GM18873 (cell line): ENCODE measurements around the gene IBA57.
A peak's percentile ranks its signal among the peaks of the same experiment; 100 is the strongest.
"Not testable (repeated sequence)": the region's sequence is repeated elsewhere in the genome, so short reads cannot be mapped to it uniquely, and the experiment has no call there.

Experiments
- ATAC-seq: cut with Tn5 transposase; IDR thresholded peaks from one replicate; pipeline ENCODE4 v1.9.1; 2021; ENCODE audit warnings: mild to moderate bottlenecking, moderate library complexity, moderate number of reproducible peaks; ENCODE audit not compliant: unreplicated experiment, low FRiP score

Gene IBA57

DNA sequence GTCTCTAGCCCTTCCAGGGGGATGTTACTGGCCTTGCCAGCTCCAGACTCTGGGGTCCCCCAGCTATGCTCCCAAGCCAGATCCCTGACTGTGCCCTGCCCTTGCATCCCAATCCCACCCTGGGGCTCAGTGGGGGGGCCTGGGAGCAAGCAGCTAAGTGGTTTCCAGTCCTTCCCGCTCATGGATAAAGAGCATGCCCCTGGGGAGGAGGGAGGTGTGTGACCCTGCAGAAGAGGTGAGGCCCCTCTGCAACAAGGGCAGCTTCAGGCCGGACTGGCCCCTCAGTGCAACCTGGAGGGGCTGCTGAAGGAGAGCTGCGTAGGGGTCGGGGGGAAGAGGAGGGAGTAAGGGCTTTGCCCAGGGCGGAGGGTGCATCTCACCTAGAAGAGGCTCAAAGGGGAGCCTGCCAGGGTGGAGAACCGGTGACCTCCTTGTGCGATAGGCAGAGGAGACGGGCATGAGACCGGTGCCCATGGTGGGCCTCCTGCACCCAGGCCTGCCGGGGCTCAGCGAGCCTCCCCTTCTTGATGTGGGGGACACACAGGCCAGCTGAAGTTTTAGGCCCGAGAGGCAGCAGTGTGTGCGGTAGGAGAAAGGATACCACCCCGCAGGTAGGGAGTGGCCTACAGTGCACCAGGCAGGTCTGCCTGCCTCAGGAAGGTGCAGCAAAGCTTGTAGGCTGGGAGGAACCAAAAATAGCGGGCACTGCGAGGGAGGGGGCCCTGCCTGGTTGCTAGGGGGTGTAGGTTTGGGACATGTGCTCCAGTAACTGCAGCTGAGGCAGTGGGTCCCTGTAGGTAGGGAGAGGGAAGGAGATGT is 45.3 kb downstream of the IBA57 start:
- no peak for ATAC-seq

DNA sequence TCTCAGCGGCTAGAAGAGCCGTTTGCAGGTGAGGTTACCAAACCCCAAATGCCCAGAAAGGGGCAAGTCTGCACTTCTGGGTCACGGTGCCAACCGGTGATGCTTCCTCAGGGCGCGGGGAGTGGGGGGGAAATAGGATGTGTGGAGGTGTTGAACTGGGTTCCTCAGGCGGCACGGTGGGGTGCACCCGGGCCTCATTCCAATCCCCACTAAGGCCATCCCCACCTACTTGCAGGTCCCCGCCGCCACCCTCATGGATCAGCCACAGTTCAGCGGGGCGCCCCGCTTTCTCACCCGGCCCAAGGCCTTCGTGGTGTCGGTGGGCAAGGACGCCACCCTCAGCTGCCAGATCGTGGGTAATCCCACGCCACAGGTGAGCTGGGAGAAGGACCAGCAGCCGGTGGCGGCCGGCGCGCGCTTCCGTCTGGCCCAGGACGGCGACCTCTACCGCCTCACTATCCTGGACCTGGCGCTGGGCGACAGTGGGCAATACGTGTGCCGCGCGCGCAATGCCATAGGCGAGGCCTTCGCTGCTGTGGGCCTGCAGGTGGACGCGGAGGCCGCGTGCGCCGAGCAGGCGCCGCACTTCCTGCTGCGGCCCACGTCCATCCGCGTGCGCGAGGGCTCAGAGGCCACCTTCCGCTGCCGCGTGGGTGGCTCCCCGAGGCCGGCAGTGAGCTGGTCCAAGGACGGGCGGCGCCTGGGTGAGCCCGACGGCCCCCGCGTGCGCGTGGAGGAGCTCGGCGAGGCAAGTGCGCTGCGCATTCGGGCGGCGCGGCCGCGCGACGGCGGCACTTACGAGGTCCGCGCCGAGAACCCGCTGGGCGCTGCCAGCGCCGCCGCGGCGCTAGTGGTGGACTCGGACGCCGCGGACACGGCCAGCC is 46.2 kb downstream of the IBA57 start:
- no peak for ATAC-seq

DNA sequence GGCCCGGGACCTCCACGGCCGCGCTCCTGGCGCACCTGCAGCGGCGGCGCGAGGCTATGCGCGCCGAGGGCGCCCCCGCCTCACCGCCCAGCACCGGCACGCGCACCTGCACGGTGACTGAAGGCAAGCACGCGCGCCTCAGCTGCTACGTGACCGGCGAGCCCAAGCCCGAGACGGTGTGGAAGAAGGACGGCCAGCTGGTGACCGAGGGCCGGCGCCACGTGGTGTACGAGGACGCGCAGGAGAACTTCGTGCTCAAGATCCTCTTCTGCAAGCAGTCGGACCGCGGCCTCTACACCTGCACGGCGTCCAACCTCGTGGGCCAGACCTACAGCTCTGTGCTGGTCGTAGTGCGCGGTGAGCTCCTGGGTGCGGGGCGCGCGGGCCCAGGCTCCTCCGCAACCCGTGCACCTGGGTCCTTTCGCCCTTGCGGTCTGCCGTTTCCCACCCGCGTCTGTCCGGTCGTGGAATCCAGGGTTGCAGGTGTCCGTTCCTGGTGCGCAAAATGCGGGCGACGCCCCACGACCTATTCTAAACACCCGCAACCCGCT is 46.9 kb downstream of the IBA57 start:
- ATAC-seq, result no peak

DNA sequence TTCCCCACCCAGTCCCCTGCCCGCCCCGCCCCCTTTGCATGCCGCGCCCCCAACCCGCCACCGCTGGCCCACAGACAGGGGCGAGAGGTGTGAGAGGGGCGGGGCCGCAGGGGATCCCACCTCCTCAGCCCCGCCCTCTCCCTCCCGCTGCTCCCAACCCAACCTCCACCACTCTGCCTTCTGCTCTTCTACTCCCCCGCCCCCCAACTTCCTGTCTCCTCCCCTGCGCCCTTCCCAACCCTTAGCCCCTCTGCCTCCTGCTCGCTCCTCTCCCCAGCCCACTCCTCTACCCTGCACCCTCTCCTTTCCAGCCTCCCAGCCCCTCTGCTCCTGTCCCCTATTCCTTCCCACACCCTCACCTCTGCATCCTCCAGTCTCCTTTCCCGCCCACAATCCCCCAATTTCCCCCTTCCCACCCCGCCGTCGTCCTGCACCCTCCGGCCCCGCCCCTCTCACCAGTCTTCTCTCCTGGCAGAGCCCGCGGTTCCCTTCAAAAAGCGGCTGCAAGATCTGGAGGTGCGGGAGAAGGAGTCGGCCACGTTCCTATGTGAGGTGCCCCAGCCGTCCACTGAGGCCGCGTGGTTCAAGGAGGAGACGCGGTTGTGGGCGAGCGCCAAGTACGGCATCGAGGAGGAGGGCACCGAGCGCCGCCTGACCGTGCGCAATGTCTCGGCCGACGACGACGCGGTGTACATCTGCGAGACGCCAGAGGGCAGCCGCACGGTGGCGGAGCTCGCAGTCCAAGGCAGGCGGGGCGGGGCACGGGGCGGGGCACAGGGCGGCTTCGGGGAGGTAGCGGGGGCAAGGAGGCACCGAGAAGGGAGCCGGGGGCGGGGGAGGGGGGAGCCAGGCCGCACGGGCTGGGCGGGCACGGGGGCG is 47.6 kb downstream of the IBA57 start:
- peak; percentile 75 for ATAC-seq

DNA sequence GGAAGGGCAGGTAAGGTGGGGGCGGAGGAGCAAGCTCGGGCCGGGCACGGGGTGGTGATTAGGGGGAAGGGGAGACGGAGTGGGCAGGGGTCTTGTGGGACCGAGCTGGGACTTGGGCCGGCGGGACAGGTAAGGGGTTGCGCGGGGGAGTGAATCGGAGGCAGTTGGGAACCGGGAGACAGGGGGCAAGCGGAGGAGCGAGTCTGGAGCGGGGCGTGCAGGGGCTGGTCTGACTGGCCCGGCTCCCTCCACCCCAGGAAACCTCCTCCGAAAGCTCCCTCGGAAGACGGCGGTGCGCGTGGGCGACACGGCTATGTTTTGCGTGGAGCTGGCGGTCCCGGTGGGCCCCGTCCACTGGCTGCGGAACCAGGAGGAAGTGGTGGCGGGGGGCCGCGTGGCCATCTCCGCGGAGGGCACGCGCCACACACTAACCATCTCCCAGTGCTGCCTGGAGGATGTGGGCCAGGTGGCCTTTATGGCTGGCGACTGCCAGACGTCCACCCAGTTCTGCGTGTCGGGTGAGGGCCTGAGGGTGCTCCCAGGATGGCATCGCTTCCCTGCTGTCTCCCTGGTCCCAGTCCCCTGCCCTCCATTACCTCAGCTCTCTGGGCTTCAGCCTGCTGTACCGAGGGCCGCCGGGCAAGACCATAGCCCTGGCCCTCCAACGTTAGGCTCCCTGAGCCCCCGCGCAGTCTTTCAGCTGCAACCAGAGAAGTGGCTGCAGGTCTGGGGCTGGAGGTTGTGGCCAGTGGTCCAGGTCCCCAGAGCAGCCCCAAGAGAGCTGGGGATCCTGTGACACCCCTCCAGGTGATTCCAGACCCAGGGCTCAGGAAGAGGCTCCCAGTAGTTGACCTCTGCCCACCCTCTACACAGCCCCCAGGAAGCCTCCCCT is 48.6 kb downstream of the IBA57 start:
- no peak for ATAC-seq

DNA sequence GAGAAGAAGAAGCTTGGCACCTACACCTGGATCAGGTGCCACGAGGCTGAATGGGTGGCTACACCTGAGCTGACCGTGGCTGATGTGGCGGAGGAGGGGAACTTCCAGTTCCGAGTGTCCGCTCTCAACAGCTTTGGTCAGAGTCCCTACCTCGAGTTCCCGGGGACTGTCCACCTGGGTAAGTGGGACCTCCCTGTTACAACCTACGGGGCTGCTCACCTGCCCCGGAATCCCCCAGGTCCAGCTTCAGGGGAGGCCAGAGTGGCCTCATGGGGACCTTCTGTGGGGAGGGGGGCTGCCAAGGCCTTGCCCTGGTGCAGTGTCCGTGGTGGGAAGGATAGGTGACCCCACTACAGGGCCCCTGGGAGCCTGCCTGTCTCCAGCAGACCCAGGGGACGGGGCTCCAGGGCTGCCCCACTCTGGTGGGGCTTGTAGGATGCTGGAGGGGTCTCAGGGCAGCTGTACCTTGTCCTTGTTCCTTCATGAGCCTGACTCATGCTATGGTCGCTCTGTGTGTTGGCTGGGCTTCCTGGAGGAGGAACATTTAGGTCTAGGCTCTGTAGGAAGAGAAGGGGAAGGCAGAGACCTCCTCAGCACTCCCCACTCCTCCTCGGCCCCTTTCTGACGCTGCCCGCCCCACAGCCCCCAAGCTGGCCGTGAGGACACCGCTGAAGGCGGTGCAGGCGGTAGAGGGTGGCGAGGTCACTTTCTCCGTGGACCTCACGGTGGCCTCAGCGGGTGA is 49.5 kb downstream of the IBA57 start:
- ATAC-seq, result no peak

DNA sequence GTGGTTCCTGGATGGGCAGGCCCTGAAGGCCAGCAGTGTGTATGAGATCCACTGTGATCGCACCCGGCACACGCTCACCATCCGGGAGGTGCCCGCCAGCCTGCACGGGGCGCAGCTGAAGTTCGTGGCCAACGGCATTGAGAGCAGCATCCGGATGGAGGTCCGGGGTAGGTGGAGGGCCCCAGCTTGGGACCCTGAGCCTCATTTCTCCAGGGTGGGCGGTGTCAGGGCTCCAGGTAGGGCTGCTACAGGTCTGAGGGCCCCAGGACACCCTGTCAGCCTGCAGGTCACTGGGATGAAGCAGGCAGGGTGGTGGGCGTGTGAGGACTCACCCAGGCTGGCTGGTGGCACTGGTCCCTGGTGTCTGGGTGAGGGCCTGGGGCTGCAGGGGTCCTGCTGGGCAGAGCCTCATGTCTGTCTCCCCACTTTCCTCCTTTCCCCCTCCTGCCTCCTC is 50.1 kb downstream of the IBA57 start:
- ATAC-seq, result no peak

DNA sequence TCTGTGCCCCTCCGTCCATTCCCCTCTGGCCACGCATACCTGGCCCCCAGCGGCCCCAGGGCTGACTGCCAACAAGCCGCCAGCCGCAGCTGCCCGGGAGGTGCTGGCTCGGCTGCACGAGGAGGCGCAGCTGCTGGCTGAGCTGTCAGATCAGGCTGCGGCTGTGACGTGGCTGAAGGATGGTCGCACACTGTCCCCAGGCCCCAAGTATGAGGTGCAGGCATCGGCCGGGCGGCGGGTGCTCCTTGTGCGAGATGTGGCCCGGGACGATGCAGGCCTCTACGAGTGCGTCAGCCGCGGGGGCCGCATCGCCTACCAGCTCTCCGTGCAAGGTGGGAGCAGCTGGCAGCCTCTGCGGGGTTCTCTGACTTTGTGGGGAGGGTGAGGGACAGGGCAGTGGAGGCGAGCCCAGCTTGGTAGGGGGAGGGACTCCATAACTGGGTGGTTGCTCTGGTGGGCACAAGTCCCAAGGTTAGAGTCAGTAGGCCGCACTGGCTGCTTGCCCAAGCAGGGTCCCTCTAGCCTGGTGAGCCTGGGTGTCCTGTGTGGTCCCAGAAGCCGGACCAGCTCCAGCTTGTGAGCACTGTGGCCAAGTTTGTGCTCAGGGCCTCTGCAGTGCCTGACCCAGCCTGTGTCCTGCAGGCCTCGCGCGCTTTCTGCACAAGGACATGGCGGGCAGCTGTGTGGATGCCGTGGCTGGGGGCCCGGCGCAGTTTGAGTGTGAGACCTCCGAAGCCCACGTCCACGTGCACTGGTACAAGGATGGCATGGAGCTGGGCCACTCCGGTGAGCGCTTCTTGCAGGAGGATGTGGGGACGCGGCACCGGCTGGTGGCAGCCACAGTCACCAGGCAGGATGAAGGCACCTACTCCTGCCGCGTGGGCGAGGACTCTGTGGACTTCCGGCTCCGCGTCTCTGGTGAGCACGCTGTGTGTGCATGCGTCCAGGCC is 51.0 kb downstream of the IBA57 start:
- ATAC-seq, result no peak

DNA sequence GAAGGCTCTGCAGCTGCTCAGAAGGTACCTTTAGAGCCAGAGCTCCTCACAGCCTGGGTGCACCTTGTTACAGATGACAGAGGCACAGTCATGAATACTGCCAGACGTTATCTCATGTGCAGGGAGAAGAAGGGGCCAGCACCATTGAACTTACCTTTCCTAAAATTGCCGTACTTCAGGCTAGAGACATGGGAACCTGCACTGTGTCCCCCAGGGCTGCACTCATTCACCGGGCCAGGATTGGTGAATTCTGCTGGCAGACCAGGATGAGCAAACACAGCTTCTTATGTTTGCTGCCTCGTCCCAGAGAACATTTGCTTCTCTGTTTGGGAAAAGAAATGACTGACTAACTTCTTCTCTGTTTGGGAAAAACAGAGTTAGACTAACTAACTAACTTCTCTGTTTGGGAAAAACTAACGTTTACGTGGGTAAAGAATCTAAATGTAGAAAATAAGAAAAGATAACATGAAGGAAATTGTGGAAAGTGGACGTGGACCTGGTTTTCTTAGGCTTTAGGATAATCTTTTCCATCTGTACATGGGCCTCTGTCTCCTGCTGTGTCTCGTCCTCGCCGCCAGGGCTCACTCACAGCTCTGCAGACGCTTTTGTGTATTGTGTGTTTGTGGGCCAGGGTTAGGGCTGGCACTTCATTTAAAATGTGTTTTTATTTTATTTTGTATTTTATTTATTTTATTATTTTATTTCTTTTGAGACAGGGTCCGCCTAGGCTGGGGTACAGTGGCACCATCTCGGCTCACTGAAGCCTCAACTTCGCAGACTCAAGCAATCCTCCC is 52.1 kb downstream of the IBA57 start:
- ATAC-seq, result no peak

DNA sequence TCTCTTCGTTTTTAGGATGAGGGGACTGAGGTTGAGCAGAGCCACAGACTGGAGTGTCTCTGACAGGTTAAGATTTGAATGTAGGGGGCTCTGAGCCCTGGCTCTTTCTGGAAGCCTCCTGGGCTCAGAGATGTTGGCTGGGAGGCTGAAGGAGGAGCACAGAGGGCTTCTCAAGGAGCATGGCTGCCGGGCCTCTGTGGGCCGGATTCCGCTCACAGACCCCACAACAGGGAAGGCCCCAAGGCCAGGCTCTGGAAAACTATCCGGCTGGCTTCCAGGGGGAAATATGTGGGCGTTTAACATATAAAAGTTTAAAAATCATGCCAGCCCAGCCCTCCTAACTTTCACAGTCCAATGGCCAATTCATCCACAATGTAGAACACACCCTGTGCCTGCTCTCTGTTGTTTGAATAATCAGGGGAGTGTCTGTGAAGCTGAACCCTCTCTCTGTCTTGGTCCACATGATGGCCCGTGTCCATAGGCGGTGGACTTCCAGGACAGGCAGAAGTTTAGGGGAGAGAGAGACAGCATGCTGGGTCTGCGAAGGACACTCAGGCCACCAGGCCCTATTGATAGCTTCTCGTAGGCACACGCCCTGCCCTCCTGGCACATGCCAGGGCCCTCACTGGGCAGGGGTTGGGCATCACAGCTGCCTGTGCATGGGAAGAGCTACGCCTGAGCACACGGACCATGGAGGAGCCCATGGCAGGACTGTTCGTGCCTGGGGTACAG is 53.1 kb downstream of the IBA57 start:
- no peak for ATAC-seq

DNA sequence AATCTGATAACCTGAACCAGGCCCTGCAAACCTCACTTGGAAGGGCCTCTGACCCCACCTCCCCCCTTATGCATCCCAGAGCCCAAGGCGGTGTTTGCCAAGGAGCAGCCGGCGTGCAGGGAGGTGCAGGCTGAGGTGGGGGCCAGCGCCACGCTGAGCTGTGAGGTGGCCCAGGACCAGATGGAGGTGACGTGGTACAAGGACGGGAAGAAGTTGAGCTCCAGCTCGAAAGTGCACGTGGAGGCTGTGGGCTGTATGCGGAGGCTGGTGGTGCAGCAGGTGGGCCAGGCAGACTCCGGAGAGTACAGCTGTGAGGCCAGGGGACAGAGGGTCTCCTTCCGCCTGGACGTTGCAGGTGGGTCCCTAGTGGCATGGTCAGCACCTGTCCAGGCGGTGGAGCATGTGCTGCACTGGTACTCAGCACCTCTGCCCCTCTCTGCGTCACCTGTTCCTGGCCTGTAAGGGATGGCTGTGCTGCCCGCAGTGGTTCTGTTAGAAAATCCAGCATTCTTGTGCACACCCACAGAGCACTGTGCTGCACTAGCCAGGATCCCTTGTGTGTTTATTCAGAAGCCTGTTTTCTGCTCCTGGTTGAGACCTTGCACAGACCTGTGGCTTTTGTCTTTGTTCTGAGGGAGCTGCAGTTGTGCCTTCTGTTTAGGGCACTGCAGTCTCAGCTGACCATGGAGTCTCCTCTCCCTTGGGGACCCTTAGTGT is 53.8 kb downstream of the IBA57 start:
- no peak for ATAC-seq

DNA sequence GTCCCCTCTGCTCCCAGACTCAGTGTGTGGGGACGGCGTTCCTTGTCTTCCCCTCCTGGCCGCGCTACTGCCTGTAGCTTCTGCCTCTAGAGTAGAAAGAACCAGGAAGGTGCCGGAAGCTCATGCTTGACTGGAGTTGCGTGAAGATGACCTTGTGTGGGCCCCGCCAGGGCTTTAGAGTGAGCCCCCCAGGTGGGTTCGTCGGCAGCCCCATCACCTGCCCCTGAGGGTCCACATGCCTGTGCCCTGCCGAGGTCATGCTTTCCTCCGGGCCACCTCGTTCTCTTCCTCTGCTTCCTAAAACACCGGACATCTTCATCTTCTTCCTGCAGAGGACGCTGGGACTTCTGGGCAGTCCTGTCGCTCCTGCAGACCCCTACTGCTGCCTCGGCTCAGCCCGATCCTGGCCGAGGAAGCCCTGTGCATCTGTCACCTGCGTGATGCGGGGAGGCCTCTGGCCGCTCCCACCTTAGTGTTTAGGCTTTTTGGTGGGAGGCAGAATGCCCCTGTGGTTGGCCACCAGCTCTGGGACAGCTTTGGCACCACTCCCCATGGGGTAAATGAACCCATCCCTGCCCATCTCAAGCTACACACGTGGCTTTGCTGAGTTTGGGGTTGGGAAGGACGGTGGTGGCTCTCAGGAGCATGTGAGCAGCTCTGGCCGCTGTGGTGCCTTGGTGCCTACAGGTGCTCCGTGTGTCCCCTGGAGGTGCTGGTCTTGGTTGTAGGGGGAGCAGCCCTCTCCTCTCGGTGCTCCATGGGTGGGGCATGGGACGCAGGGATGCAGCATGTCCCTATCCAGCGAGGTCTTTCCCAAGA is 54.6 kb downstream of the IBA57 start:
- ATAC-seq, result no peak

DNA sequence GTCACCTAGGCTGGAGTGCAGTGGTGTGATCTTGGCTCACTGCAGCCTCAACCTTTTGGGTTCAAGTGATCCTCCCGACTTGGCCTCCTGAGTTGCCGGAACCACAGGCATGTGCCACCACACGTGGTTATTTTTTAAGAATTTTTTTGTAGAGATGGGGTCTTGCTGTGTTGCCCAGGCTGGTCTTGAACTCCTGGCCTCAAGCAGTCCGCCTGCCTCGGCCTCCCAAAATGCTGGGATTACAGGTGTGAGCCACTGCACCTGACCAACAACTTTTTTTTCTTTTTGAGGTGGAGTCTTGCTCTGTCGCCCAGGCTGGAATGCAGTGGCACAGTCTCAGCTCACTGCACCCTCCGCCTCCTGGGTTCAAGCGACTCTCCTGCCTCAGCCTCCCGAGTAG is 55.5 kb downstream of the IBA57 start:
- not testable (repeated sequence) for ATAC-seq

DNA sequence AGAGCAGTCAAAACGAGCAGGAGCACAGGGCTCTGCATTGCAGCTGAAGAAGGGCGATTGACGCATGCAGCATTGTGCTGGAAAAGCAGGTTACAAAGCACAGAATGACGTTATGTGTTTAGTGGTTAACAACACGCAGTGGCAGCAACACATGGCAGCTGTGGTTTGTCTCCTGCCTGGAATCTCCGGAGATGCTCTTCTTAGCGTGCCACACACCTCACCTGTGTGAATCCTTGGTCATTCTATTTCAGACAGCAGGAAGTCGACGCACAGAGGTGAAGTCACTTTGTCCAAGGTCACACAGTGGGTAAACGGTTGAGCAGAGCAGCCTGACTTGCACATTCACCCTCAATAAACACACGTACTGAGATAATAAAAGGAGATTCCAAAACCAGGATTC is 56.9 kb downstream of the IBA57 start:
- ATAC-seq, result no peak
